Medulla oblongata (tissue), 1 donor: ENCODE data around the gene HOXA5.
A peak's percentile ranks its signal among the peaks of the same experiment; 100 is the strongest.

Source experiments
- DNase-seq: peaks from one replicate; pipeline ENCODE4 v3.0.0-alpha.2; 2015; ENCODE audit errors: extremely low spot score

The HOXA5 gene

DNA sequence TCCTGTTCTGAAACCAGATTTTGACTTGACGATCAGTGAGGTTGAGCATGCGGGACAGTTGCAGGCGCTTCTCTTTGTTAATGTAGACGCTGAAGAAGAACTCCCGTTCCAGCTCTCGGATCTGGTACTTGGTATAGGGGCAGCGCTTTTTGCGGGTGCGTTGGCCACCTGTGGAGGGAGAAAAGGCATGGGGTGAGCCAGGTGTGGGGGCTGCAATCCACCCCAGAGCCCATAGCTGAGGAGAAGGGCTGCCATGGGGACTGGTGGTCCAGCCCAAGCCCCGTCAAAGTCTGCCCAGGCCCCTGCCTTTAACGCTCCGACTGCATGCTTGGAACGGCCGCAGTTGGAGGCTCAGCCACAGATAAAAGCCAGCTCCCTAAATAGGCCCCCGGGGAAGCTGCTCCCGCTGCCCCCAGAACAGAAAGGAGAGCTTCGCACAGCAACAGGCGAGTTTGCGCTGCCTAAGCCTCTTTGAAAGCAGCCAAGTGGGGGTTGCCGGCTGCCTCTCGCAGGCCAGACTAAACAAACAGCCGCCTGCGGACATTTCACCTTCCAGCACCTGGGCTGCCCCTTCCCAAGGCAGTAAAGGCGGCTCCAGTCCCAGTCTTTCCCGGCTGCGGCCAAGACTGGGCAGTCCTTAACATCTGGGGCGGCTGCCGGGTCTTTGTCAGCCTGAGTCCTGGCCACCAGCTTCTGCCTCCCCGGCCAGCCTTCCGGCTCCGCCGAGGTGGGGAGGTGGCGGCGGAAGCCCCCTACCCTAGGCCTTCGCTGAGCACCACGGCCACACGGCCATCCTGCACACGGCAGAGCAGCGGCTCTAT, 39.6 kb upstream of the HOXA5 start:
- no peak for DNase-seq

DNA sequence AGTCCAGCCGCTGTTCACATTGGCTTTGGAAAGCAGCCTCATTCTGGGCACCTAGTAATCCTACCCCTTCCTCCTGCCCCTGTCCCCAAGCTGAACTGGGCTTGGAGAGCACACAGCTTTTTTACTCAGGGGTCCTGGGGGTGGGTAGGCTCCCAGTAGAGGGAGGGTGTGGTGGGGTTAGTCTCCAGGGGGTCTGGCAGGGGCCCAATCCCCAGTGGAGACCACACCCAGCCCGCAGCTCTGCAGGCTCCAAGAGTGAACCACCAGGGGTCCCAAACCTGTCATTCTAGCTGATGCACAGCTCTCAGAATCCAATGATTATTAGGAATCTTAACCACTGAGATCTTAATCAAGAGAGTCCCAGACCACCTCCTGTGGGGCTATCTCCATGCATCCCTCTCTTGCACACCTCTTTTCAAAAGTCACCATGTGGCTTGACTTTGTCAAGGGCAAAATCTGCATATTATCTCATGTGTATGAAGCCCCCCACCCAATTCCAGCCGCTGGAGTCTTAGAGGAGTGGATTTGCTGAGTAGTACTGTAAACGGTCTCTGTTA, 38.9 kb upstream of the HOXA5 start:
- DNase-seq = no peak

DNA sequence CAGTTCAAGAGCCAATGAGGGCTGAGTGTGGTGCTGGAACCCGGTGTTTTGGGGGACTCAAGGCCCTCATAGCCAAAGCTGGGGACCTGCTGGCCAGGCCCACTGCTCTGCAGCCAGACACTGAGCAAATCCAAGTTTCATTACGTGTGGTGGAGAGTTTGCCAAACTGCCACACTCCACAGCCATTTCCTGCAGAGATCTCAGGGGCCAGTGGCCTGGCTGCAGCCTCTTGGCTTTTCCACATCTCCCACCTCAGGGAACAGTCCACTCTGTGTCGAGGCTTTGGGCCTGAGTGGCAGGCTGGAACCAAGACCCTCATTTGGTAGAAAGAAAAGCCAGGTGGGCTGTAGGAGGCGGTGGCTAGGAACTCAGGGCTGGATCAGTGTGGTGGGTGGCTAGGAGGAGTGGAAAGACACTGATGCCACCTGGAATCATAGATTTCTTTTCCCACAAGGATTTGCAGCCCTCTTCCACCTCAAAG, 38.4 kb upstream of the HOXA5 start:
- DNase-seq = no peak

DNA sequence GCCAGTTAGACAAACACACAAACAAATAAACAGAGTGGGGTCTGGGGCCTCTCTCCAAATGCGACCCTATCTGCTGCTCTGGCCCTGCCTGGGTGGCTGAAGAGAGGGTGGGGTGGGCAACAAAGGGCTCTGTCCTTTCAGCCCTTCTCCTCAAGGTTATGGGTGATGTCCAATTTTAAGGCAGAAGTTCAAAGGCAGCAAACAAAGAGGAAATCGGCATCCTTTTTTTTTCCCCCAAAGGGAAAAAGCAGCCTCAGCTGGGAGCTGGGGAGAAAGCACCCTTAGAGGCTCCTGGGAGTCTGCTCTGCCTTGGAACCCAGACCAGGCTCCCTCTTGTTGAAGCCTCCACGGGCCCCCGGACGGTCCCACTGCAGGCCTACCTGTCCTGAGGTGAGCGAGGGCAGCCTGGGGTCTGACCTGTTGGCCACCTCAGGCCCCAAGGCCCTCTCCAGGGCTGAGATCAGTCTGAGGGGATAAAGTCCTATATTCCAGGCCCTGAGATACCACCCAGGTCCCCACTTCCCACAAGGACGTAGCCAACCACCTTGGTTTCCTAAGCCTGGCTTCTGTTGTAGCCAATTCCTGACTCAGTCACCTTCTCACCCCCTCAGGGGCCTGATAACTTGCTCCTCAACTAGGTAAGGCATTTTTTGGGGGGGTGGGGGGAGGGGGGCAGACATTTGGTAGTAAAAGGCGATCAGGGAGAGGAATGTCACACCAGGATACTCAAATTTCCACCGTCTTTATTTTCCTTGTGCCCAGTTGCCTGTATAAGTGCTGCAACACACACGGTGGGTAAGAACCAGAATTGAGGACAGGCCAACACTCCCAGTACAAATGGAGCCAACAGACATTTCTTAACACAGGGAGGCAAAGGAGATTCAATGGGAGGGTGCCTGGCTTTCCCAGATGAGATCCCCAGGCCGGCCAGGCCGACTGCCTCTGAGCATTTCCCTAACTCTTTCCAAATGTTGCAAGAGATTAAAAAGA, 37.2 kb upstream of the HOXA5 start:
- DNase-seq = no peak

DNA sequence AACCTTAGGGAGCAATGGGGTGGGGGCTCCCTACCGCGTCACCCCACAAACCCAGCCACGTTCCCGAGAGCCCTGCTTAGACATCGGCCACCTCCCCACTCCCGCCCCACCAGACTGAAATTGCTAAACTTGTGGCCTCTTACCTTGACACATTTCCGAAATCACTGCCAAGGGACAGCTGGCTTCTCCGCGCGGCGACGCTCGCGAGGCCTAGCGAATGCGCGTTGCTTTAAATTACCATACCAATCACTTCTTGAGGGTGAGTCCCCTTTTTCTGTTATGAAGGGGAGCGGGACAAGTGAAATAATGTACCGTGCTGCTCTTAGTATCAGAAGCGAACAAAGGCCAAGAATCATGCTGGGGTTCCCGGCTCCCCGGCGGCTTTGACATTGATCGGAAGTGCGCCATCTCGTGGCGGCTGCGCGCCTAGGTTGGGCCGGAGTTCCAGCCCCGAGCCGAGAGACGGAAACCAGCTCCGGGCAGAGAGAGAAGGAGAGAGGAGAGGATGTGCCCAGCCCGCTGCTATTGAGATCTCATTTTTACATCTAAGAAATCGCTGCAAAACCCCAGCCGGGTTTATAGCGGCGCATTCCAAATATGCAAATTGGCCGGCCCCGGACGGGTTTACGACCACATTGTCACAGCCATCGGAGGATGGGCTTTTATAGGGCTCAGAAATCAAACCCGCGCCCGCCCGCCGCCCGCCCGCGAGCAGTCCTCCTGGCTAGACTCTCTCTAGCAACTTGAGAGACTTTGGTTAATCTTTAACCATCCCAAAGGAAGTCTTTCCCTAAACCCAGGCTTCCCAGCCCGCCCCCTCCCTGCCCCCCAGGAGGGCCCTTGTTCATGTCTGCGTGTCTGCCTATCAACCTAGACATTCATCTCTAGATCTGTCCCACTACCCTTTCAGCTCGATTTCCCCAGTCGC, 36.3 kb upstream of the HOXA5 start:
- peak; percentile 61 for DNase-seq

DNA sequence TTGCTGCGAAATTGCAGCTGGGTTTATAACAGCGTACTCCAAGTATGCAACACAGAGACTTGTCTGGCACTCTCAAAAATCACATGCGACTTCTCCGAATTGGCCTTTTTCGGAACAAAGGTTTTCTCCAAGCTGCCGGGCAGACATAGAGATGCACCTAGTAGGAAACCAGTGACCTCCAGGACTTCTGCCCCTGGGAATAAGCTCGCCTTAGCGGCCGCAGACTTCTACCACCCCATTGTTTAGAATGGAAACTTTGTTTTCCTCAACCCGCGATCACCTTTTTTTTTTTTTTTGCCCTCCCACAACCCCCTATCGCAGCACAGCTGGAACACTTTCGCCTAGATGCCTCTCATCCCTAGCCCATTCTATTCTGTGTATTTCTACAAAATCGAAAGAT, 35.5 kb upstream of the HOXA5 start:
- no peak for DNase-seq

DNA sequence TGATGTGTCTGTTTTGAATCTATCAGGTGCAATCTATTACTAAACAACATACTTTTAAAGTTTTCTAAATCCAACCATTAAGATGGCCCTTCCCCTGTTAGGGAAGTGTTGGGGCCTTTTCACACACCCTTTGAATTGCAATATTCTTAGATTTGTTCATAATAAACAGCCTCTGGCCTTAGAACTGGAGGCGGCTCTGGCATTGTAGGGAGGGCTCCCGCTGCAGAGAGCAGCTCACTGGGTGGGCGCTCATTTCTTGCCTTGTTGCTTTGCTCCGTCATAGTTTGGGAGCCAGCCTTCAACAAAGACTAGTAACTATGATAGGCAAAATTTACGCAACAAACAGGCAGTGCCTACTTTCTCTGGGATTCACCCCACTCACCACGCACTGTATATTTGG, 34.9 kb upstream of the HOXA5 start:
- DNase-seq = no peak

DNA sequence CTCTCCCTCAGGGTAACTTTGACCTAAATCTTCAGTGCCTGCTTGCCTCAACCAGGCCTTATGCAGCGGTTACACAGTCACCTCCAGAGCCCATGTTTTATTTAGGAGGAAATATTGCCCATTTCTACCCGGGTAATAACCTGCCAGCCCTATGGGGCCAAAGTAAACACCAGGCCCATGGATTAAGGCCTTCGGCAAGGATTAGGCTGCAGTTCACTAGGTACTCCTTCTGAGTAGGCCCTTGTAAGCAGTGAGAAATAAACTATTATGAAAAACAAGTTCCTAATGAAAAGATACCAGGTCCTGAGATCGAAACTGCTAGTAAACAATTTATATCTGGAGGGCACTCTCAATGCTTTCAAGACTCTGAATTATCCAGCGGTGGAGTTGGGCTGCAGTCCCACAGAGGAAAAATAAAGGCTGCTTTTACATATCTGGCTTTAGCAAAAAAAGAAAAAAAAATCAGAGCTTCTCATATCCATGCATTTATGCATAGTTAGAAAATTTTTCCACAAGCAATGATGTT, 34.4 kb upstream of the HOXA5 start:
- no peak for DNase-seq

DNA sequence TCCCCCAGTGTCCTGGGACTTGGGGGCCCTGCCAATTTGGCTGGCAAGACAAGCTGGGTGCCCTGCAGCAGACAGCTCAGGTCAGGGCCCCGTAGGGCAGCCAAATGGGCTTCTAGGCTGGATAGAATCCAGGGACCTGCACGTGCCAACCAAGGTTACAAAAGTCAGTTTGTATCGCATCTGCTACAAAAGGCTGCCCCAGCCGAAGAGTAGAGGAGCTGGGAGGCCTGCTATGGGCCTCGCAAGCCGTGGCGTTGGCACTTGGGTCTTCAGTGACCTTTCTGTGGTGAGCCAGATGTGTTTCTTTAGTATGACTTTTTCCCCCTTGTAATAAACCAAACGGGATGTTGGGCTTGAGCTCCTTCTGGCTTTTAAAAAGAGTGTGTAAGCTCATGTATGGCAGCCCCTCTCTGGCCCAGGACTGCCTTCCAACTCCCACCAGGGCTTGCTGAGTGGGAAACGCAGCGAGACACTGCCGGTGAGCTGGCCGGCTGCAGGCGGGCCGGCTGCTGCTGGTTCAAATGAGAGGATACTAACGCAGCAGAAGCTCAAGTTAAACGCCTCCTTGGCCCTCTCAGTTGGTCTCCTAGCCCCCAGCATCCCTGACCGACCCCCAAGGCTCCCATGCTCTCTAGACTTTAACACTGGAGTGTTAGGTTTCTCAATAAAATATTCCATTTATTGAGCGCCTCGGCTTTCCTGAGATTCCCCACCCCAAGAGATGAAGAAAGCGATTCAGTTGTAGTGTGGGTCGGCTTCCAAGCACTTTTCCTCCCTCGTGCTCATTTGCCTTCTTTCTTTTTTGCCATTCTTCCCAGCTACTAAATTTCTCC, 33.7 kb upstream of the HOXA5 start:
- no peak for DNase-seq

DNA sequence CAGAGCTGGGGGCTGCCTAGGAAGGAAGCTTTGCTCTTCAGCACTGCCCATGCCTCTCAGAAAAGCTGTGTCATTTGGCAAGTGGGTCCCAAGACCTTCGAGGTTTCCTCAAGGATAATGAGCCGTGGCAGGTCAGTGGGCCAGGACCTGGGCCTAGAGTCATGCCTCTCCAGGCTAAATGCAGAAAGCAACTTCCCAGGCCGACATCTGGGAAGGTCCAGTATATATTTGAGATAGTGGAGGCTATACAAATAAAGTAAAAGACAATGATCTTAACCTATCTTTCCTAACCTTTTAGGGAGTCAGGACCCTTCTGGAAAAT, 33.0 kb upstream of the HOXA5 start:
- no peak for DNase-seq

DNA sequence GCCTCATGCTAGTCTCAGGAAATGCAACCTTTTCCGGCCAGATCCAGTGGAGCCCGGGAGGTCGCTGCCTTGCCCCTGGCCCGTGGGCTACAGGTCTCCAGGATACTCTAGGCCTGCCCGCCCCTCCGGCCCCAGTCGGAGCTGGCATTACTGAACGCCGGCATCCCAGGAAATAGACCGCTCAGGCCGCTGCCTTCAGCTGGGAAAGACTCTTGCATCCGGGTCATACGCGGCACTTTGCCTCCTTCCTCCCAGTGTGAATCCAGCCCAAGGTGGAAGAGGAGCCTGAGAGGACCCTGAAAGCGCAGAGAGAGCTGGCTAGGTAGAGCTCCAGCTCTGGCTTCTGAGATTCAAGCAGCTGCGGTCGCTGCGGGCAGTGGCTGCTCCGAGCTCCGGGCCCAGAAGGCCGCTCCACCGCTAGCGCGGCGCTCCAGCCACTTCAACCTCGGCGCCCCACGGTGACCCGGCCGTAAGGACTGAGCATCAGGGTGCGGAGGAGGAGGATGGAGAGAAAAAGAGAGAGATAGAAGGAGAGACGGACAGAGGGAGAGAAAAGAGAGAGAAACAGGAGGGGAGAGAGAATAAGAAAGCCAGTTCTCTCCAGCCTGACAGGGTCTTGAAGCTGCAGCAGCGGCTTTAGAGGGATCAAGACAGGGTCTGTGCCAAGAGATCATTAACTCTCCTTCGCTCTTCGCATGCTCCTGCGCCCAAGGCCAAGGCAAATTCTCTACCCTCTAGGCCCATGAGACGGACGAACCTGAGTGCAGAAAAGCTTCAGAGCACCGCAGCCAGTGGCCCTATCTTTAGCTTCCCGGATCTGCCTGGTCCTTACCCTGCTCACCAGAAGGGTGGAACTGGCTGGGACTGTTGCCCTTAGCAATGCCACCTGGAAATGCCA, 32.4 kb upstream of the HOXA5 start:
- DNase-seq = no peak

DNA sequence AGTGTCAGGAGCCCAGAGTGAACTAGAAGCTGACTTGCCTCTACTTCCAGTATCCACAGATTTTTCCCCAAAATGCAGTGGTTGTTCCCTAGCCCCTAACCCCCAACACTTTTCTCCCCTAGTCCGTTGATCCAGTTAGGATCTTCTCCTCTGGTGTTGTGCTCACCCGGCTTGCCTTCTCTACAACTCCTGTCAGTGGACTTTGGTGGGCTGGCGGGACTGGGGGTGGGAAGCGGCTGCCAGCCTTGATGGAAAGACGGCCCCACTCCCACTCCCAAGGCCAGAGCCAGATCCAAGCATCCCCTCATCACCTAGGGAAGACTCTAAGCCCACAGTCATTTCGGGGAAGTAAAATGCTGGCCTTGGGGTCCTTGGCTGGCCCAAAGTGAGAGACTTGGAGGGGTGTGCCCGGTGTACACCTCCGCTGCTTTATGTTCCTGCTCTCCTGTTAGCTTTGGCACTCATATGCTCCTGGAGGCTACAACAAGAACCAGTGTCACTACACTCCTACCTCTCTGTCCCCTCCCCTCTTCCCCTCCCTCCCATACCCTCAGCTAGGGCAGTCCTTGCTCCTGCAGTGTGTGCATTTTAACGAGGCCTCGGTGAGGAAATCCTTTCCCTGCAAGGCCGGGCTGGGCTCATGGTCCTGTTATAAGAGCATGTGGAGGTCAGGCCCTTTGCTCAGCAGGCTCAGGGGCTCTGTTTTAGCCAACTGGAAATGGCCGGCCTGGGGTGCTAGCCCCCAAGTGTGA, 31.6 kb upstream of the HOXA5 start:
- DNase-seq = no peak

DNA sequence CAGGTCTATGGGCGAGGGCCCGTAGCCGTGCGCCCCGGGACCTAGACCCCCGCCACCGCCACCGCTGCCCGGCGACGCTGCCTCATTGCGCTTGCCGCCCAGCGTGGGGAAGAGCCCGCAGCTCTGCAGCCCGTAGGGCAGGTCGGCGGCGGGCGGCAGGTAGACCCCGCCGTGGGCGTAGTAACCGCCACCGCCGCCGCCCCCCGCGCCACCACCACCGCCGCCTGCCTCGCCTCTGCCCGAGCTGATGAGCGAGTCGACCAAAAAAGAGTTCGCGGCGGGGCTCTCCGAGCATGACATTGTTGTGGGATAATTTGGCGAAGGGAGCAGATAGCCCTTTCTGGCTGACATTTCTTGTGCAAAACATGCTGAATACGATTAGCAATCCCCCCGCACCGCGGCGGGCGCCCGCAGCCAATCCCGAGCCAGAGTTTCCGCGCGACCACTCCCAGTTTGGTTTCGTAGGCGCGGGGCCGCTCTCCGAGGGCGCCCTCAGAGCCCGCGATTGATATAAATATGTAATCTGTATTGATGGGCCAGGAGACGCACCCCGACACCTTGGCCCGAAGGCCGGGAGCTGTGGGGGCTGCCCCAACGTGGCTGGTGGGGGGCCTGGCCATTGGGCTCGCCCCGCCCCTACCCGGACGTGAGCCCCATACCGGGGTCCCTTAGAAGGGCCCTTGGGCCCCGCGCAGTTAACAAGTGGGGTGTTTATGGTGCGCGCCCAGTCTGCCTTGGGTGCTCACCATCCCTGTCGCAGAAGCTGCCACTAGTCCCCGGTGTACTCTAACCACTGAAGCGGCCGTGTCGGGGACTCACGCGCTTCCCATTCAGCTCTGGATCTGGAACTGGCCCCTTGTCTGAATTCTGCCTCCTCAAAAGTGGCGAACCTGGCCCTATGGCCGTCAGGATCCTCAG, 30.7 kb upstream of the HOXA5 start, which contains the start of gene HOXA10:
Gene HOXA10, minus strand, starts transcription at position 365 of the 918 bp plus-strand sequence. Its CDS starts 14 bp downstream, at position 351.
- DNase-seq = no peak

DNA sequence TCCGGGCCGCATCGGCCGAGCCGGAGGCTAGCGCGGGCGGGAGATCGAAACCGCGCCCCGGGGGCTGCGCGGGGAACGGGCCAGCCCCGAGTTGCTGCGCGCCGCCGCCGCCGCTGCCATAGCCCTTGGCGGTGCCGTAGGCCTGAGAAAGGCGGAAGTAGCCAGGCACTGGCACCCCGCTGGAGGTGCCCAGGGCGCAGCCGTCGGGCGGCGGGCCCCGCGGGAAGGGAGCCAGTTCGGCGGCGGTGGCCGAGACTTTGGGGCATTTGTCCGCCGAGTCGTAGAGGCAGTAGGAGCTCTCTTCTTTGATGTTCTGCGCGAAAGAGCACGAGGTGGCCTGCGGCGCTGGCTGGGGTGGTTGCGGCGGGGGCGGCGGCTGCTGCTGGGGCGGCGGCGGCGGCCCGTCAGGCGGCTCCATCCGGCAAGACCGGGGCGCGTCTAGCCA, 30.1 kb upstream of the HOXA5 start:
- DNase-seq = no peak

DNA sequence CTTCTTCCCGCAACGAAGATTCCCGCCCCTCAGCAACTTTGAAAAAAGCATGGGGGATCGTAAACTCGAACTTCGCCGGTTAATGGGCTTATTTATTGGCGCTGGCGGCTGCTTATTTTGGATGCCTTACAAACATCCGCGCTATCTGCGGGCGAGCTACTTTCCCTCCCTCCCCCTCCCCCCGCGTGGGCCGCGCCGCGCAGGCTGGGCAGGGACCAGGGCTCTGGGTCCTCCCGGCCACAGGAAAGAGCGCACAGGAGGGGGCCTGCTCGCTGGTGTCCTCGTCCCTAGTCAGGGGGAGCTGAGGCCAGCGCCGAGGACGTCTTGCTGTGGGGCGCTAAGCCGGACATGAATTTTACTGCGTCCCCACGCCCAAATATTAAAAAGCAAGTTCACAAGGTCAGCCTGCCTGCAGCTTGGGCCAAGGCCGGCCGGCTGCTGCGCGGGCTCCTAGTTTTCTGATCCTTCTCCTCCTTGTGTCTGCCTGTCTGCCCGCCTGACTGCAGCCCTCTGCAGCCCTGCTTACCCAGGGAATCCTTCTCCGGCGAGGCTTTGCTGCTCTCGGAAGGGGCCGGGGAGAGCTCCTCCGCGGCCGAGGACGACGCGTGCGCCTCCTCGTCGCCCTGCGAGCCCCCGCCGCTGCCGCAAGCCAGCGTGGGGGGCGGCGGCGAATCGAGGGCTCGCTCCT, 29.5 kb upstream of the HOXA5 start:
- DNase-seq = no peak

DNA sequence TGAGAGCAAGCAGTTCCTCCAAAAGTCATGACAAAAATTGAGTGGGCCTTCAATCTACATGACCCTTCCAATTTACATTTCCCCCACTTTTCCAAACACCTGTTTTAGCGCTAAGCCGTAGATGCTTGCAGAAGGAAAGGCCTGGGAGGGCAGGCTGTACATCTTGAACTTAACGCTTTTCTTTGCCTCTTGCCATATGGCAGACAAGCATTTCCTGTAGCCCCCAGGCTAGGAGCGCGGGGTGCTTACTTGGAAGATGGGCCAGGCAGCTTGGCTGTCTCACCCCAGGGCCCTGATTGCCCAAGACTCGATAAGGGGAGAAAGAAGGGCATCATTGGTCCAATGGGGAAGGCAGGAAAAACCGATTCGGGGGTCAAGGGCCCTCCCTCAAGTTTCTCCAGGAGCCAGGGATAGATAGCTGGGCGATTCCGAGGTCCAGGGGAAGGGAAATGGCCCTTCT, 28.9 kb upstream of the HOXA5 start:
- no peak for DNase-seq
